PFSK-1 (cell line): Measurements from ENCODE around the gene AMDHD1. TPM values are rescaled to one million over a fixed set of nuclear protein-coding genes. Genes with fewer than 3 reads are reported as not detected.

Source experiments
- FOXP2 ChIP-seq: optimal IDR thresholded peaks from 2 replicates; pipeline ENCODE3; 2011; ENCODE audit warnings: borderline replicate concordance, control low read depth, inconsistent platforms; ENCODE audit not compliant: insufficient read depth; ENCODE audit errors: extremely low read length, extremely low read depth
- POLR2AphosphoS5 ChIP-seq: IDR thresholded peaks from 2 replicates; pipeline ENCODE4 v1.6.1; 2012; ENCODE audit warnings: low read depth, mild to moderate bottlenecking, control low read depth, low read length, moderate library complexity
- SIN3A ChIP-seq: IDR thresholded peaks from 2 replicates; pipeline ENCODE4 v1.6.1; 2012; ENCODE audit warnings: mild to moderate bottlenecking, low read length, moderate library complexity, borderline replicate concordance; ENCODE audit not compliant: insufficient read depth
- TAF1 ChIP-seq: IDR thresholded peaks from 2 replicates; pipeline ENCODE4 v1.6.1; 2012; ENCODE audit warnings: low read length, control low read depth, borderline replicate concordance; ENCODE audit not compliant: insufficient read depth
- polyA plus RNA-seq: library from polyadenylated mRNA; unstranded; fragments of >200 nt; gene quantifications from one replicate; pipeline ENCODE4 v1.2.1, GENCODE V29; 2012; ENCODE audit warnings: low read depth, missing spikeins; ENCODE audit not compliant: insufficient read length
- TF ChIP-seq, protein P1 (sequence below), 2 experiments: IDR thresholded peaks; 2 replicates each; pipeline versions ENCODE4 v1.6.1 to v1.8.0; 2011 to 2012; ENCODE audit warnings: low read depth in 2 of 2, low read length in 2 of 2, control low read depth in 1 of 2, inconsistent platforms in 1 of 2, mild to moderate bottlenecking in 1 of 2, moderate library complexity in 1 of 2; ENCODE audit not compliant: insufficient read depth in 1 of 2

AMDHD1 gene, protein sequence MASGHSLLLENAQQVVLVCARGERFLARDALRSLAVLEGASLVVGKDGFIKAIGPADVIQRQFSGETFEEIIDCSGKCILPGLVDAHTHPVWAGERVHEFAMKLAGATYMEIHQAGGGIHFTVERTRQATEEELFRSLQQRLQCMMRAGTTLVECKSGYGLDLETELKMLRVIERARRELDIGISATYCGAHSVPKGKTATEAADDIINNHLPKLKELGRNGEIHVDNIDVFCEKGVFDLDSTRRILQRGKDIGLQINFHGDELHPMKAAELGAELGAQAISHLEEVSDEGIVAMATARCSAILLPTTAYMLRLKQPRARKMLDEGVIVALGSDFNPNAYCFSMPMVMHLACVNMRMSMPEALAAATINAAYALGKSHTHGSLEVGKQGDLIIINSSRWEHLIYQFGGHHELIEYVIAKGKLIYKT
- 1.2 TPM for polyA plus RNA-seq

DNA sequence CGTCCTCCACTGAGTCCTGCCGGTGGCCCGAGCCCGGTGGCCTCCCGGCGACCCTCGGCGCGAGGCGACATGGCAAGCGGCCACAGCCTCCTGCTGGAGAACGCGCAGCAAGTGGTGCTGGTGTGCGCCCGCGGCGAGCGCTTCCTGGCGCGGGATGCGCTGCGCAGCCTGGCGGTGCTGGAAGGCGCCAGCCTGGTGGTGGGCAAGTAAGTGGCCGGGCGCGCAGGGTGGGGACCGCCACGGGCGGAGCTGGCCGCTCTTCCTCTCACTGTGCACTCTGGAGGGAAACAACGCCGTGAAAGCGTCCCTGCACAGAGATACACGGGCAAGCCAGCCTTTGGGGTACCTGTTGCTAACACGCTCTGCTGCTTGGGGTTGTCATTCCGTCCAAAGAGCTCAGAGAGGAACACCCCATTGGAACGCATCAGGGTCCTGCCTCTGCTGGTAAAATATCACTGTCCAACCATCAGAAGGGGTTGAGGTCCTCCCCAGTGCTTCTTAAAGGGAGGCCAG lies at the start of gene AMDHD1:
Gene AMDHD1 (plus strand): TSS at position 2 of the 513 bp plus-strand sequence. CDS start 68 bp downstream, at position 70.
- TF ChIP-seq TAF1 (no peak), SIN3A (no peak), FOXP2 (peak; percentile 38)

DNA sequence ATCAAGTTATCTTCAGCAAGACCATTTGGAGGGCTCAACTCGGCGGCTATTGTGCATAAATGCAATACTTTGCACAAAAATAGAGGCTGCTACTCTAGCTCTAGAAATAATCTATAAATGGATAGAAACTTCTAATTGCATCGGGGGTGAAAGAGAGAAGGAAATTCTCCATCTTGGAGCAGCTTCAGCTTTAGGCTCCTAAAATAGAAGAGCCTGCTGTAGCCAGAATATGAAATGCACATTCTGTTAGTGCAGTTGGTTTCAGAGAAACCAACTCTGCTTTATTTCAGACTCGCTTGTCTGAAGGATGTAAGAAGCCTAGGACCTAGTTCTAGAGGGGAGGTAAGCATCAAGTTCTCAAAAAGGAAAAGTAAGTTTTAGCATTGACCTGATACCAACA lies 46.3 kb upstream of the AMDHD1 start:
- TF ChIP-seq, protein P1, sequence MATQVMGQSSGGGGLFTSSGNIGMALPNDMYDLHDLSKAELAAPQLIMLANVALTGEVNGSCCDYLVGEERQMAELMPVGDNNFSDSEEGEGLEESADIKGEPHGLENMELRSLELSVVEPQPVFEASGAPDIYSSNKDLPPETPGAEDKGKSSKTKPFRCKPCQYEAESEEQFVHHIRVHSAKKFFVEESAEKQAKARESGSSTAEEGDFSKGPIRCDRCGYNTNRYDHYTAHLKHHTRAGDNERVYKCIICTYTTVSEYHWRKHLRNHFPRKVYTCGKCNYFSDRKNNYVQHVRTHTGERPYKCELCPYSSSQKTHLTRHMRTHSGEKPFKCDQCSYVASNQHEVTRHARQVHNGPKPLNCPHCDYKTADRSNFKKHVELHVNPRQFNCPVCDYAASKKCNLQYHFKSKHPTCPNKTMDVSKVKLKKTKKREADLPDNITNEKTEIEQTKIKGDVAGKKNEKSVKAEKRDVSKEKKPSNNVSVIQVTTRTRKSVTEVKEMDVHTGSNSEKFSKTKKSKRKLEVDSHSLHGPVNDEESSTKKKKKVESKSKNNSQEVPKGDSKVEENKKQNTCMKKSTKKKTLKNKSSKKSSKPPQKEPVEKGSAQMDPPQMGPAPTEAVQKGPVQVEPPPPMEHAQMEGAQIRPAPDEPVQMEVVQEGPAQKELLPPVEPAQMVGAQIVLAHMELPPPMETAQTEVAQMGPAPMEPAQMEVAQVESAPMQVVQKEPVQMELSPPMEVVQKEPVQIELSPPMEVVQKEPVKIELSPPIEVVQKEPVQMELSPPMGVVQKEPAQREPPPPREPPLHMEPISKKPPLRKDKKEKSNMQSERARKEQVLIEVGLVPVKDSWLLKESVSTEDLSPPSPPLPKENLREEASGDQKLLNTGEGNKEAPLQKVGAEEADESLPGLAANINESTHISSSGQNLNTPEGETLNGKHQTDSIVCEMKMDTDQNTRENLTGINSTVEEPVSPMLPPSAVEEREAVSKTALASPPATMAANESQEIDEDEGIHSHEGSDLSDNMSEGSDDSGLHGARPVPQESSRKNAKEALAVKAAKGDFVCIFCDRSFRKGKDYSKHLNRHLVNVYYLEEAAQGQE (IDR thresholded peaks at IDR 0.05; ENCODE audit: insufficient read depth in 1 of 2, low read depth in 2 of 2, low read length in 2 of 2) = no peak
- TF ChIP-seq TAF1 (no peak), SIN3A (no peak), FOXP2 (no peak), POLR2AphosphoS5 (no peak)

DNA sequence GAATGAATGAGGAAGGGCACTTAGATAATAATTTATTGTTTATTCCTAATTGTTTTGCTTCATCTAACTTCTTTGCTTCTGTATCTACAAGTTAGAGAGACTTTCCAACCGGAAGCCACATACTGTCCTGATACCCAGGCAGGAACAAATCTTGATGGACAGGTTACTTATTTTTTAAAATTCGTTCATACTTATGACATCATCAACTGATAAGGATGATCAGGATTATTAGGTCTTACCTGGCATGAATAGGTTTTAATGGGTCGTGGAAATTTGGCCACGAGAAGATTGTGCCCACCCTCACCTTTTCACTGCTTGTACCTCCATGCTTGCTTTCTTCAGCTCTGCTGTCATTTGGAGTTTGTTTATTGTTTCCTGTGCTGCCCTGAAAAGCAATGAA lies 45.0 kb upstream of the AMDHD1 start:
- TF ChIP-seq POLR2AphosphoS5 (no peak), SIN3A (no peak), FOXP2 (no peak), TAF1 (no peak)
- TF ChIP-seq, protein P1 (IDR thresholded peaks at IDR 0.05; ENCODE audit: insufficient read depth in 1 of 2, low read depth in 2 of 2, low read length in 2 of 2) = no peak

DNA sequence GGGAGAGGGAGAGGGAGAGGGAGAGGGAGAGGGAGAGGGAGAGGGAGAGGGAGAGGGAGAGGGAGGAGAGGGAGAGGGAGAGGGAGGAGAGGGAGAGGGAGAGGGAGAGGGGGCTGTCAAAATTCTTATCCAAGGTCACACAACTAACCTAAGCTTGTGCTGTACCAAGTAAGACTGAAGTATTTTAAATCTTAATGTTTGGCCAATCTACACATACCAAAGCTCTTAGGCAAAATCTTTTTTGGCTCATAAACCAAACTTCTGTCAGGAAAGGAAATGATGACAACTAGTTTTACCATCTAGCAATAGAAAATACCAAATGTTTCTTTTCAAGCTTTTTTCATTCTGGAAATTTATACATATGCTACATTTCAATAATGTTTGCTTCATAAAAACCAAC lies 34.6 kb upstream of the AMDHD1 start:
- TF ChIP-seq SIN3A (no peak), TAF1 (no peak), FOXP2 (no peak), POLR2AphosphoS5 (no peak)
- TF ChIP-seq, protein P1 (IDR thresholded peaks at IDR 0.05; ENCODE audit: insufficient read depth in 1 of 2, low read depth in 2 of 2, low read length in 2 of 2) = no peak

DNA sequence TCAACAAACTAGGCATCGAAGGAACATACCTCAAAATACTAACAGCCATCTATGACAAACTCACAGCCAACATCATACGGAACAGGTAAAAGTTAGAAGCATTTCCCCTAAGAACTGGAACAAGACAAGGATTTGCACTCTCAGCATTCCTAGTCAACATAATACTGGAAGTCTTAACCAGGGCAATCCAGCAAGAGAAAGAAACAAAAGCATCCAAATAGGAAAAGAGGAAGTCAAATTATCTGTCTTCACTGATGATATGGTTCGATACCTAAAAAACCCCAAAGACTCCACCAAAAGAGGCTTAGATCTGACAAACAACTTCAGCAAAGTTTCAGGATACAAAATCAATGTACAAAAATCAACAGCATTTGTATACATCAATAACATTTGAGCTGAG lies 33.3 kb upstream of the AMDHD1 start:
- TF ChIP-seq TAF1 = no peak
- no peak for TF ChIP-seq POLR2AphosphoS5
- TF ChIP-seq FOXP2 = no peak
- TF ChIP-seq, protein P1 (IDR thresholded peaks at IDR 0.05; ENCODE audit: insufficient read depth in 1 of 2, low read depth in 2 of 2, low read length in 2 of 2) = no peak
- no peak for TF ChIP-seq SIN3A
